G401 (cell line): ENCODE results near the gene ZNF574. TPM values are rescaled to one million over a fixed set of nuclear protein-coding genes. Genes with fewer than 3 reads are reported as not detected.
"Not testable (repeated sequence)": the region's sequence is repeated elsewhere in the genome, so short reads cannot be mapped to it uniquely, and the experiment has no call there.

ENCODE experiments used
- DNase-seq: peaks from one replicate; pipeline ENCODE4 v3.0.0-alpha.2; 2015; ENCODE audit warnings: low spot score
- in situ Hi-C: cut with HindIII; loops from 2 replicates; pipeline ENCODE4 v1.10.0; 2016; ENCODE audit warnings: low sequenced_read_pairs, mixed read lengths
- total RNA-seq: library from RNA; depleted of rRNA; stranded (reverse); fragments of >200 nt; shearing (Covaris generic); gene quantifications from 2 replicates; pipeline ENCODE4 v1.2.3, GENCODE V29; 2014; rRNA removed

The ZNF574 gene, protein sequence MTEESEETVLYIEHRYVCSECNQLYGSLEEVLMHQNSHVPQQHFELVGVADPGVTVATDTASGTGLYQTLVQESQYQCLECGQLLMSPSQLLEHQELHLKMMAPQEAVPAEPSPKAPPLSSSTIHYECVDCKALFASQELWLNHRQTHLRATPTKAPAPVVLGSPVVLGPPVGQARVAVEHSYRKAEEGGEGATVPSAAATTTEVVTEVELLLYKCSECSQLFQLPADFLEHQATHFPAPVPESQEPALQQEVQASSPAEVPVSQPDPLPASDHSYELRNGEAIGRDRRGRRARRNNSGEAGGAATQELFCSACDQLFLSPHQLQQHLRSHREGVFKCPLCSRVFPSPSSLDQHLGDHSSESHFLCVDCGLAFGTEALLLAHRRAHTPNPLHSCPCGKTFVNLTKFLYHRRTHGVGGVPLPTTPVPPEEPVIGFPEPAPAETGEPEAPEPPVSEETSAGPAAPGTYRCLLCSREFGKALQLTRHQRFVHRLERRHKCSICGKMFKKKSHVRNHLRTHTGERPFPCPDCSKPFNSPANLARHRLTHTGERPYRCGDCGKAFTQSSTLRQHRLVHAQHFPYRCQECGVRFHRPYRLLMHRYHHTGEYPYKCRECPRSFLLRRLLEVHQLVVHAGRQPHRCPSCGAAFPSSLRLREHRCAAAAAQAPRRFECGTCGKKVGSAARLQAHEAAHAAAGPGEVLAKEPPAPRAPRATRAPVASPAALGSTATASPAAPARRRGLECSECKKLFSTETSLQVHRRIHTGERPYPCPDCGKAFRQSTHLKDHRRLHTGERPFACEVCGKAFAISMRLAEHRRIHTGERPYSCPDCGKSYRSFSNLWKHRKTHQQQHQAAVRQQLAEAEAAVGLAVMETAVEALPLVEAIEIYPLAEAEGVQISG
- 22.4 and 22.7 TPM in 2 replicates for total RNA-seq

DNA sequence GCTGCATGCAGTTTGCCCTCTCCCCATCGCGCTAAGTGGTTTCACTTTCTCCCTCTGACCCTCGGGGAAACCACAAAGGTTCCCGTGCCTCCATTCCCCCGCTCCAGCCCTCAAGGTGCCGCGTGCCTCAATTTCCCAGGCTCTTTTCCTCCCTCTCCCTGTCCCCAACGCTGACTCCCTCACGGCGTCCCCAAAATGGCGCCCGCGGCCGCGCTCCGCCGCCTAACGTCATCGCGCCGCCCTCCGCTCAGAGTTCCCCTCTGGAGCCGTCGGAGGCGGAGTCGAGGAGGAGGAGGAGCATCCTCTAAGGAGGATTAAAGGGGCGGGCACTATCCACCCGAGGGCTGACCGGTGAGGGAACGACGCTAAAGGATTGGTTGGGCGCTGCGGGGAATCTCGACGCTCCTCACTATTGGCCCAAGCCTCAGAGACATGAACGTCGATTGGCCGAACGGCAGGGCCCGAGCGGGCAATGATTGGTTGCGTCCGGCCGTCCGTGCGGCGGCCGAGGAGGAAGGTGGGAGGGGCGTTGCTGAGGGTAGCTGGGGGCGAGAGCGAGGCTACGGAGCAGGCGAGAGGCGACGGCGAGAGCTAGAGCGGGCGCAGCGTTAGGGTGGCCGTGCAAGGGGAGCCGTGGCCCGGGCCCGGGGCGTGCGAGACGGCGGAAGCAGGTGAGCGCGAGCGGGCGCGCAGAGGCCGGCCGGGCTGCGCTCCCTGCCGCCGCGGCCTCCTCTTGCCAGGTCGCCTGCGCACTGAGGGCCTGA, at the start of gene ZNF574:
ZNF574 (plus strand) TSS at position 551 of the 764 bp plus-strand sequence. CDS start 2,441 bp downstream, outside the sequence.
- DNase-seq: peak; percentile 100
- in situ Hi-C loops: no loop called here

DNA sequence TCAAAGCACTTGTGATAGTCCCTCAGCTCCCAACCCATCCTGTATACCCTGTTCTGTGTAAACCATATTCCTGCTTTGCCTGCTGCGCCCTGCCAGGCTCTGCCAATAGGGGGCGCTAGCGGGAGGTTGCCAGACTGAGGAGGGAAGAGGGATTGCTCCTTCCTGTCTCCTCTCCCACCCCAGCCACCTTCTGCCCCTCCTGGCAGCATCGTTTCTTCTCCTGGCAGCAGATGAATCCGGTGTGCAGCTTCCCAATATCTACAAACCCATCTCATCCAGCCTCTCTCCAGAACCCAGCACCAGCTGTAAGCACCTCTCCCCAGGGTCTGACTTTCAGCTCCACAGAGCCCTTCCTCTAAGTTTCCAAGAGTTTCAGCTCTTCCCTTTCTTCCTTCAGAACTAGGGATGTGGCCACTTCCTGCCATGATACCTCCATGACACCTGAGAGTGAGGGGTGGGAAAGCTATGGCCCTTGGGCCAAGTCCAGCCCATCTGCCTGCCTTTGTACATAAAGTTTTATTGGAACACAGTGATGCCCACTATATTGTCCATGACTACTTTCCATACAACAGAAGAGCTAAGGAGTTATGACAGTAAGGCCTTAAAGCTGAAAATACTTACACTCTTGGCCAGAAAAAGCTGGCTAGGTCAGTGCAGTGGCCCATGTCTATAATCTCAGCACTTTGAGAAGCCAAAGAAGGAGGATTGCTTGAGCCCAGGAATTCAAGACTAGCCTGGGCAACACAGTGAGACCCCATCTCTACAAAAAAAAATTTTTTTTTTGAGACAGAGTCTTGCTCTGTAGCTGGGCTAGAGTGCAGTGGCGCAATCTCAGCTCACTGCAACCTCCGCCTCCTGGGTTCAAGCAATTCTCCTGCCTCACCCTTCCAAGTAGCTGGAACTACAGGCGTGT, 47.4 kb upstream of the ZNF574 start:
- no peak for DNase-seq

DNA sequence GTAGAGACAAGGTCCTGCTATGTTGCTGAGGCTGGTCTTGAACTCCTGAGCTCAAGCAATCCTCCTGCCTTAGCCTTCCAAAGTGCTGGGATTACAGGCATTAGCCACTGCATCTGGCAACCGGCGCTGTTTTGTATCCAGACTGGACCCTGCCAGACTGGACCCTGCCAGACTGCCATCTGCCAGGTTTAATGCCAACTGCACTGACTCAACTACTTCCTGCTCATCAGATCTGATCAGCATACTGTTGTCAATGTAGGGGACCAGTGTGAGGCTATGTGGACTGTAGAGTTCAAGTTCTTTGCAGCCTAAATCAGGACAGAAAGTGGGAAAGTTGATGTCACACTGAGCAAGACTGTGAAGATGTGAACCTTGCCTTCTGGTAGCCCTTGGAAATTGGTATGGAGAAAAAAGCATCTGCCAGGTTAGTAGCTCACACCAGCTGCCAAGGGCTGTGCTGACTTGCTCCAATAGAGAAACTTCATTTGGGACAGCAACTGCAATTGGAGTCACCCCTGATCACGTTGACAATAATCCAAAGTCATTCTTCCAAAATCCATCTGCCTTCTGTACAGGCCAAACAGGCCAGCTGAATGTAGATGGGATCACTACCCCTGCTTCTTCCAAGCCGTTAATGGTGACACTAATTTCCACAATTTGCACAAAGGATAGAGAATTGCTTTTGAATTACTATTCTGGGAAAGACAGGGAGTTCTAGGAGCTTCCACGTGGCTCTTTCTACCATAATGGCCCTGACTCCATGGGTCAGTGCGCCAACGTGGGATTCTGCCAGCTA, 45.1 kb upstream of the ZNF574 start:
- in situ Hi-C loops: no loop called here
- peak; percentile 73 for DNase-seq

More for the DNA sequence above, 47.4 kb upstream of the ZNF574 start:
- in situ Hi-C loops: no loop called here

DNA sequence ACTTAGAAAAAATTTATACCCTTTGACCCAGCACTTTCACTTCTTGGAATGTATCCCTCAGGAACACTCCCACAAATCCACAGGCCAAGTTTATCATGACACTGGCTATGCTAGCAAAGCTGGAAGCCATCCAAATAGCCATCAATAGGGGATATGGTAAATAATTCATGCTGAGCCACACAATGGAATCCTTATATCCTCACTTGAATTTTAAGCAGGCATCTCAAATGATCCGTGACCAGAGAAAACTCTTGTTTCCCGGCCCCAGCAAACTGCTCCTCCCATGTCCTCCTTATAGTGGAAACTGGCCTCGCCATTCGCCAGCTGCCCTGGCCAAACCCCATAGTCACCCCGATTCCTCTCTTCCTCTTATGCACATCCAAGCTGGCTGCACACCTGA, 43.5 kb upstream of the ZNF574 start:
- no peak for DNase-seq
- in situ Hi-C loops: no loop called here

DNA sequence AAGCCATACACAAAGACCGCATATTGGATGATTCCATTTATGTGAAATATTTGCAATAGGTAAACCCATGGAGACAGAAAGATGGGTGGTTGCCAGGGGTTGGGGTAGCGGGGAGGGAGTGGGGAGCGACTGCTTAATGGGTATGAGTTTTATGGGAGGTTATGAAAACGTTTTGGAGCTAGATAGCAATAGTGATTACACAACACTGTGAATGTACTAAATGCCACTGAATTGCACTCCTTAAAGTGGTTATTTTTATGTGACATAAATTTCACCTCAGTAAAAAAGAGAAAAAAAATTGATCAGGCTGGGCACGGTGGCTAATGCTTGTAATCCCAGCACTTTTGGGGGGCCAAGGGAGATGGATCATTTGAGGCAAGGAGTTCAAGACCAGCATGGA, 42.6 kb upstream of the ZNF574 start:
- no peak for DNase-seq
- in situ Hi-C loops: no loop called here

DNA sequence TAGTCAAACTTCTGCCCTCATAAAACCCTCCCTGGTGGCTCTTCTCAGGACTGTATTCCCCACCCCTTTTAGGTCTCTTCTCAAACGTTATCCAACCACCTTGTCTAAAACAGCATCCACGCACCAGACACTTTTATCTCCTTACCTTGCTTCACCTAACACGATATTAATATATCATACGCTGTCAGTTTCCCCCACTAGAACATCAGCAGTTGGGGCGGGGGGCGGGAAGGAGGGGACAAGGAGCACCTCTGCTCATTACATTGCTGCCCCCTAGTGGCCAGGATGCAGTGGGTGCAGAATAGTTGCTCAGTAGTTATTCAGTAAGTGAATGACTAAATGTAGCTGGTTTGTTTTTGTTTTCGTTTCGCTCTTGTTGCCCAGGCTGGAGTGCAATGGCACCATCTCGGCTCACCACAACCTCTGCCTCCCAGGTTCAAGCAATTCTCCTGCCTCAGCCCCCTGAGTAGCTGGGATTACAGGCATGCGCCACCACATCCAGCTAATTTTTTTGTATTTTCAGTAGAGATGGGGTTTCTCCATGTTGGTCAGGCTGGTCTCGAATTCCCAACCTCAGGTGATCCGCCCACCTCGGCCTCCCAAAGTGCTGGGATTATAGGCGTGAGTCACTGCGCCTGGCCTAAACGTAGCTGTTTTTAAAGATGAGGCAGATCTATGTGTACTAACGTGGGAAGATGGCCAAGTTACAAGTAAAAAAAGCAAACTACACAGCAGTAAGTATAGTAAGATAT, 41.1 kb upstream of the ZNF574 start:
- in situ Hi-C loops: not testable (repeated sequence)
- peak; percentile 82 for DNase-seq

DNA sequence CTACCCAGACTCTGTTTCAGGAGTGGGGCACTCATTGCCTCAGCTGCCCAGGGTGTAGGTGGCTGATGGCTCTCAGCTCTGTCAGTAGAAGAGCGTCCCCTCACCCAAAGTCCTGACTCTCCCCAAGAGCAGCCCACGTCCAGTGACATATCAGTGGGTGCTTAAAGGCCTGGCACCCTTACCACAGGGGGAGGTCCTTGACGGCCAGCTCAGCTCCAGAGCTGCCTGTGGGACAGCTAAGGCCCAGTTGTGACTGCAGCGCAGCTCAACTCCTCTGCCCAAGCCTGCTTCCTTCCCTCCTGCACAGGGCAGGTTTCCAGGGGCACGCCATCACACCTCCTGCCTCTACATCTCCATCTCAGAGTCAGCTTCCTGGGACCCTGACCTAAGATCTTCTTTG, 38.3 kb upstream of the ZNF574 start:
- no peak for DNase-seq
- in situ Hi-C loops: no loop called here

DNA sequence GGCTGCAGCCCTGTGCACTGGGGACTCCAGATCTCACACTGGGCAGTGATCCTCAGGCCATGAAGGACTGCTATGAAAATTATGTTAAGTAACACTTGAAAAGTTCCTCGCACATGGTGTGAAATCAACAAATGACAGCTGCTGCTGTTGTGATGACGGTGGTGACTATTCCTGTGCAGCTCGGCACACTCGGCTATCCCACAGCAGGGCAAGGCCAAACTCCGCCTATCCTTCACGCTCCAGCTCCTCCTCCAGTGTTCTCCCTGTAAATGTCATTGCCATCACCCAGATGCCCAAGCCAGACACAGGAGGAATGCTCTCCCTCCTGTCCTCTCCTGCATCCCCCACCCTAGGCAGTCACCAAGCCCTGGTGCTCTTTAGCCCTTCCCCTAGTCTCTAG, 37.3 kb upstream of the ZNF574 start:
- in situ Hi-C loops: no loop called here
- DNase-seq: peak; percentile 50

DNA sequence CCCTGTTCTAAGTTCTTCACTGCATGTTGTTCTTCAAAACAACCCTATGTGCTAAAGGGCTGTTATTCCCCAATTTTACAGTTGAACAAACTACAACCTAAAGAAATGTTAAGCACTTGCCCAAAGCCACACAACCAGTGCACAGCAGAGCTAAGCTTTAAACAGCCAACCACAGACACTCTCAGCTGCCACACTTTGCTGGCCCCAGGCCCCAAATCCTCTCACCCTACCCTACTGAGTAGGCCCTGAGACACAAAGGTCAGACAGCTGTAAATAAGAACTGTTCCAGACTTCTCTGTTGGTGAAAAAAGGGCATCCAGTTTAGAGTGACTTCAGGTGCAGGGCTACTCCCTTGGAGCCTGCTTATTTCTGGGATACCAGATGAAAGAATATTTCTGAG, 35.9 kb upstream of the ZNF574 start:
- DNase-seq: no peak
- in situ Hi-C loops: no loop called here

DNA sequence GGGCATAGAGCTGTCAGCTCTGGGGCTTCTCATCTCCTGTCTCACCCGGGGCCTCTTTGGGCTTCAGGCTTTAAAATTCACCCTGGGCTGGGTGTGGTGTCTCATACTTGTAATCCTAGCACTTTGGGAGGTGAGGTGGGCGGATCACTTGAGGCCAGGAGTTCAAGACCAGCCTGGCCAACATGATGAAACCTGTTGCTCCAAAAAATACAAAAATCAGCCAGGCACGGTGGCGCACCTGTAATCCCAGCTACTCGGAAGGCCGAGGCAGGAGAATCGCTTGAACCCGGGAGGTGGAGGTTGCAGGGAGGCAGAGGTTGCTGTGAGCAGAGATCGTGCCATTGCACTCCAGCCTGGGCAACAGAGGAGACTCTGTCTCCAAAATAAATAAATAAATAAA, 35.5 kb upstream of the ZNF574 start:
- in situ Hi-C loops, DNase-seq: not testable (repeated sequence)

DNA sequence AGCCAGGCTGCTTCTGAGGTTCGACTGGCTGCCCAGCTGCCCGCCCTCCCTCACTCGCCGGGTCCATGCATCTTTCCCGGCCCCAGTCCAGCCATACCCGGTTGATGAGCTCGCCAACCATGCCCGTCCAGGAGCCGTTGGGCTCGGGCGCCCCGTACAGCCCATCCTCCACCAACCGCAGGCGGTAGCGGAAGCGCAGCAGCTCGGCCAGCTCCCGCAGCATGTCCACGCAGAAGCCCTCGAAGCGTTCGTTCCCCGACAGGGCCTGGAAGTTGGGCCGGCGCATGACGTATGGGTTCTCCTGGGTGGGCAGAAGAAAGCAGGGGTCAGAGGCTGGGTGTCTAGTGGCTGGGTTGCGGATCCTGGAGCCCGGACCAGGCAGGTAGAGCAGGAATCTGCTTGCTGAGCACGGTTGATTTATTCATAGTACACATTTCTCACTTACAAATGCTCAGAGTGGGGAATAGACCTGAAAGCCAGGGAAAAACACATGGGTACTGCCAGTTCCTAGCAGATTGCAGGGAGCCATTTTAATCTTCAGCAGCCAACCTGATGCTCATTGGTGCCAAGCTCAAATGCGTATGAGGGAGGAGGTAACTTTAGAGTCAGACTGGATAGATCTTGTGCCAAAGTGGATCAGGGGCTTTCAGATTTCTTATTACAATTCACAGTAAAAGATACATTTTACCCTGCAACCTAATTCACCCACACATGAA, 33.4 kb upstream of the ZNF574 start:
- peak; percentile 95 for DNase-seq
- in situ Hi-C loops: no loop called here

DNA sequence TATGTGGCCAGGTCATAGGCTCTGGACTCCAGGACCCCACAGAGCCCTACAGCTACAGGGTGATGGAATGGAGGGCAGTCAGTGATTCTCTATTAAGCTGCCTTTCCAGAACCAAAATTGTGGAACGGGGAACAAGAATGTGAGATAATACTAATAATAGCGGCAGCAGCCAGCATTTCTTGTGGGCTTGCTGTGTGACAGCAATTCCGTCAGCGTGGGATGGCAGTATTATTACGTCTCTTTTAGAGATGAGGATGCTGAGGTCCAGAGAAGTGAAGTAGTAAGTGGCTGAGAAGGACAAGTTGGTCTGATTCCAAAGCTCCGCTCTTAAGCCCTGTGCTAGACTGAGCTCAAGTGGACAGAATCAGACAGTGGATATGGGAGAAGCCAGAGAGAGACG, 30.4 kb upstream of the ZNF574 start:
- in situ Hi-C loops: no loop called here
- no peak for DNase-seq

DNA sequence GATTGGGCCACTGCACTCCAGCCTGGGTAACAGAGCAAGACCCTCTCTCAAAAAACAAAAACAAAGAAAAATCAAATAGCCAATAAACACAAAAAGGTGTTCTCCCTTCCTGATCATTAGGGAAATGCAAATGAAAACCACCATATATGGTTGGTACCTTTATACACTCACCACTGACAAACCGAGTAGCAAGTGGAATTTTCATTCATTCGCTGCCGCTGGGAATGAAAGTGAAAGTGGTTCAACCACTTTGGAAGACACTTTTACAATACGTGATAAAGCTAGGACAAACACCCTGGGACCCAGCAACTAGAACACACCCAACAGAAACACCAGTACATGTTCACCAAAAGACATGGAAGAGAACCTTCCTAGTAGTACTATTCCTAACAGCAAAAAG, 27.0 kb upstream of the ZNF574 start:
- DNase-seq: no peak
- in situ Hi-C loops: no loop called here

DNA sequence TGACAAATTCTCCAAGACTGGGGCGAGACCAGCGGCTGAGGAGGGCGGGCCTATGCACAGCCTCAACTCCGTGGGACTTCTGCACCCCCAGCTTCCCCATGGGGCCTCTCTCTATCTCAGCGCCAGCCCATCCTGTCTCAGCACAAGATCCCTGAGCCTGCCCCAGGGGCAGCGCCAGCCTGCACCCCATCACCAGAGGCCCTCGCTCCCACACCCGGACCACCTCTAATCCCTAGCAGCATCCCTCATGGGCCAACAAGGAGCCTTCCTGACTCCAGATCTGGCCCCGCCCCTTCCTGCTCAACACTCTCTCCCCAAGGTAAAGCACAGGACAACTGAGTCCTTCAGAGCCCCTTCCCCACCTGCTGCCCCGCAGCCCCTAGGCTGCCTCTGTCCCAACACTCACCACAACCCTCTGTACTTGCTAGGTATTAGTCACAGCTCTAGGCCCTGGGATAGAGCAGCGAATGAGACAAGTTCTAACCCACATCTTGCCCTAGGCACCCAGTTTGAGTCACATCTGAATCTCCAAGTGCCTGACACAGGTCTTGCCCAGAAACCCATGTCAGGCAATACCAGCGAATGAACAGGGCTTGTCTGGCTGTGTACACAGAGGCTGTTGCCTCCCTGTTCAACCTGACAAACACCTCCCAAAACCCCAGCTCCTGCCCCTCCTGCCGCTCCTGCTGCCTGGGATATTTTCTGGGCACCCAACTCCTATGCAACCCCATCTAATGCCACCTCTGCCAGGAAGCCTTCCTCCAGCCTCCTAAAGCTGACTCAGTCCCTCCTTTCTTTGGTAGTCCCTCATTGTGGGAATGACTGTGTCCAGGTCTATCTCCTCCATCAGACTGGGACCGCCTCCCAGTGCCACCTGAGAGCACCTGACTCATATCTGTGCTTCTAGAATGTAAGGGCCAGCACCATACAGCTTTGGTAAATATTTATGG, 24.5 kb upstream of the ZNF574 start:
- in situ Hi-C loops: no loop called here
- no peak for DNase-seq

DNA sequence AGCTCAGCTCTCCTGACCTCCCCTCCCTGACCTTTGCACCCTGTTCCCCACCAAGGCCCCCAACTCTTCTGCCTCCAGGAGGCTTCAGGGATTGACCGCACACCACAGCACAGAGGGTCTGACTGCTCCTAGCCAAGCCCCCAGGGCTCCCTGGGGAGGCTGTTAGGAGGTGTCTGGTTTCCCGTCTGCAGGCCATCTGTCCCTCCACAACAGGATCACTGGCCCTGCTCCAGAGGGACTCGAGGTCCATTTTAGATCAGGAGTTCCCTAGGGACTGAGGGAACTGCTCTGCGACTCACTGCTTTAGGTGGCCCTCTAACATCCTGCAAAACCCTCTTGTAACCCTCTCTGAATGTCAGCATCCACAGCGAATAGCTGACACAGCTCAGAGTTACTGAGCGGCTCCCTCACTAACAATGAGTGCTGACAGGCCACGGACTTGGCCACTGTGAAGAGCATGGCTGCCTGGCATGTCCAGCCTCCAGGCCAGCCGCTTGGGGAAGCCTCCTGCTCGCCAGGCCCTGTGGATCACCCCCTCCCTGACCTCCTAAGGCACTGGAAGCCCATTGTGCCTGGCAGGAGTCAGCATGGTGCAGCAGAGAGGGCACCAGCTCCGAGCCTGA, 23.6 kb upstream of the ZNF574 start:
- in situ Hi-C loops: no loop called here

More for the DNA sequence above, 23.6 kb upstream of the ZNF574 start:
- DNase-seq: peak; percentile 61
